Measurements from ENCODE around the gene SF3A1. TPM values are rescaled to one million over a fixed set of nuclear protein-coding genes. Genes with fewer than 3 reads are reported as not detected.
"Not testable (repeated sequence)": the region's sequence is repeated elsewhere in the genome, so short reads cannot be mapped to it uniquely, and the experiment has no call there.

SF3A1 gene
- total and polyA plus RNA-seq, 3 donors from 2014 or later, result 159 to 272 (median 174) TPM

- intact Hi-C loops (cut with DNase I; ENCODE audit: low total_unique reads), result no loop called here
- Histone ChIP-seq H3K36me3 (ENCODE audit: low read depth, missing control alignments) (no peaks in the 10 kb centered on the region), H3K9me3 (no peaks in the 10 kb centered on the region), H3K4me3 (no peak overlapping the region), H3K4me1 (peaks cover 18% of the 10 kb centered on the region), H3K27me3 (no peaks in the 10 kb centered on the region), H3K27ac (no peak overlapping the region)
- WGBS, 2 donors, result 95 to 98% methylated on average over 7 of the region's 7 CpGs
- no peak for TF ChIP-seq CTCF (IDR thresholded peaks at IDR 0.05)
- no peak for TF ChIP-seq POLR2A (IDR thresholded peaks at IDR 0.05)
- no peak for DNase-seq
Measured at GRCh38 chr22:30338802-30339201, 17.9 kb downstream of the SF3A1 start.

GRCh38 chr22:30338341-30338740 lies 18.4 kb downstream of the SF3A1 start:
- DNase-seq; H3K36me3 ChIP-seq (ENCODE audit: low read depth, missing control alignments); H3K27me3 ChIP-seq; H3K27ac ChIP-seq; H3K4me3 ChIP-seq; intact Hi-C loops (cut with DNase I; ENCODE audit: low total_unique reads); H3K9me3 ChIP-seq: not testable (repeated sequence)
- 87 to 88% methylated on average over 9 of the region's 9 CpGs for WGBS, 2 donors
- H3K4me1 ChIP-seq, result peaks cover 18% of the 10 kb centered on the region

- Histone ChIP-seq H3K36me3 (ENCODE audit: low read depth, missing control alignments) (no peaks in the 10 kb centered on the region), H3K4me1 (peaks cover 18% of the 10 kb centered on the region), H3K9me3 (no peaks in the 10 kb centered on the region), H3K27me3 (no peaks in the 10 kb centered on the region), H3K27ac (no peak overlapping the region), H3K4me3 (no peak overlapping the region)
- DNase-seq, result no peak
- 91 to 98% methylated on average over 6 to 8 of the region's 8 CpGs for WGBS, 2 donors
- no peak for TF ChIP-seq CTCF (IDR thresholded peaks at IDR 0.05)
- TF ChIP-seq POLR2A (IDR thresholded peaks at IDR 0.05), result no peak
- intact Hi-C loops (cut with DNase I; ENCODE audit: low total_unique reads), result no loop called here
Measured at GRCh38 chr22:30337461-30337778, 19.3 kb downstream of the SF3A1 start.

GRCh38 chr22:30336752-30337460 lies 19.8 kb downstream of the SF3A1 start:
- H3K9me3 ChIP-seq, result no peaks in the 10 kb centered on the region
- no peaks in the 10 kb centered on the region for H3K27me3 ChIP-seq
- intact Hi-C loops (cut with DNase I; ENCODE audit: low total_unique reads), result no loop called here
- H3K27ac ChIP-seq, result no peak overlapping the region
- H3K4me1 ChIP-seq, result peaks cover 14% of the 10 kb centered on the region
- no peak overlapping the region for H3K4me3 ChIP-seq
- 93 to 98% methylated on average over 4 of the region's 4 CpGs for WGBS, 2 donors
- no peaks in the 10 kb centered on the region for H3K36me3 ChIP-seq (ENCODE audit: low read depth, missing control alignments)
- no peak for TF ChIP-seq CTCF (IDR thresholded peaks at IDR 0.05)
- no peak for TF ChIP-seq POLR2A (IDR thresholded peaks at IDR 0.05)
- DNase-seq, result no peak

GRCh38 chr22:30335236-30335635 lies 21.5 kb downstream of the SF3A1 start:
- no peak for TF ChIP-seq CTCF (IDR thresholded peaks at IDR 0.05)
- TF ChIP-seq POLR2A (IDR thresholded peaks at IDR 0.05), result no peak
- H3K4me3 ChIP-seq, result no peak overlapping the region
- no peaks in the 10 kb centered on the region for H3K27me3 ChIP-seq
- H3K27ac ChIP-seq, result no peak overlapping the region
- DNase-seq, result no peak
- intact Hi-C loops (cut with DNase I; ENCODE audit: low total_unique reads), result no loop called here
- no peaks in the 10 kb centered on the region for H3K36me3 ChIP-seq (ENCODE audit: low read depth, missing control alignments)
- H3K9me3 ChIP-seq, result no peaks in the 10 kb centered on the region
- peaks cover 2% of the 10 kb centered on the region for H3K4me1 ChIP-seq
- 100% methylated on average over 1 of the region's 1 CpG for WGBS, 2 donors

All from testis (tissue), 3 donors.